HG03095 (cell line): ENCODE results near the gene TRIM41.
A peak's percentile ranks its signal among the peaks of the same experiment; 100 is the strongest.
"Not testable (repeated sequence)": the region's sequence is repeated elsewhere in the genome, so short reads cannot be mapped to it uniquely, and the experiment has no call there.

ENCODE experiments used
- ATAC-seq: cut with Tn5 transposase; IDR thresholded peaks from one replicate; pipeline ENCODE4 v1.9.1; 2021; ENCODE audit warnings: moderate library complexity; ENCODE audit not compliant: unreplicated experiment

TRIM41 gene

DNA sequence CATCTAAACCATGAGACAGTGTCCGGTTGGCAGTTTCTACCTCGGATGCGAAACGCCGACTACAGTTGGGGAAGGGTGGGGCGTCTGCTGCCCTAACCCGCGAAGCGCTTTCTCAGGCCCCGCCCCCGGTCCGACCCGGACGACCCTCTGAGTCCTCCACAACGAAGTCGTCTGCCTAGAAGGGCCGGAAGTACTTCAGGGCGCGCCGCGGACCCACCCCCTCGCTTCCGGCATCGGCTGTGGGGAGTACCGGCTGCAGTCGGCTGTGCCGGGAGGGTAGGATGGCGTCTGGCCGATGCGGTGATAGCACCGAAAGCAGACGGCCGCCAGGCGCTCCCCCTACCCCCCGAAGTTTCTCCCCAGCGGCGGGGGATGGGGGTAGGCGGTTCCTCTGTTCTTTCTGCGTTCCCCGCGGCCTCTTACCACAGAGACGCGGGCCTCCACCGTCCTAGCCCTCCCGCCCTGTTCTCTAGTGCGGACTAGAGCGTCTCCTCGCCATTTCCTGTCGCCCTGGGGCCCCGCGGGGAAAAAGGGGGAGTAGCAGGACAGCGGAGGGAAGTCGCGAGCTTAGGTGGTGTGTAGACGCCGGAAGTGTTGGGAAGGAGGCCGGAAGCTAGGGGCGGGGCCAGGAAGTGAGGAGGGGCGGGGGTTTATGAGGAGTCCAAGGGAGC lies at the start of gene TRIM41:
Gene TRIM41 (plus strand): TSS at position 224 of the 671 bp plus-strand sequence. CDS start 719 bp downstream, outside the sequence.
- peak; percentile 69 for ATAC-seq

DNA sequence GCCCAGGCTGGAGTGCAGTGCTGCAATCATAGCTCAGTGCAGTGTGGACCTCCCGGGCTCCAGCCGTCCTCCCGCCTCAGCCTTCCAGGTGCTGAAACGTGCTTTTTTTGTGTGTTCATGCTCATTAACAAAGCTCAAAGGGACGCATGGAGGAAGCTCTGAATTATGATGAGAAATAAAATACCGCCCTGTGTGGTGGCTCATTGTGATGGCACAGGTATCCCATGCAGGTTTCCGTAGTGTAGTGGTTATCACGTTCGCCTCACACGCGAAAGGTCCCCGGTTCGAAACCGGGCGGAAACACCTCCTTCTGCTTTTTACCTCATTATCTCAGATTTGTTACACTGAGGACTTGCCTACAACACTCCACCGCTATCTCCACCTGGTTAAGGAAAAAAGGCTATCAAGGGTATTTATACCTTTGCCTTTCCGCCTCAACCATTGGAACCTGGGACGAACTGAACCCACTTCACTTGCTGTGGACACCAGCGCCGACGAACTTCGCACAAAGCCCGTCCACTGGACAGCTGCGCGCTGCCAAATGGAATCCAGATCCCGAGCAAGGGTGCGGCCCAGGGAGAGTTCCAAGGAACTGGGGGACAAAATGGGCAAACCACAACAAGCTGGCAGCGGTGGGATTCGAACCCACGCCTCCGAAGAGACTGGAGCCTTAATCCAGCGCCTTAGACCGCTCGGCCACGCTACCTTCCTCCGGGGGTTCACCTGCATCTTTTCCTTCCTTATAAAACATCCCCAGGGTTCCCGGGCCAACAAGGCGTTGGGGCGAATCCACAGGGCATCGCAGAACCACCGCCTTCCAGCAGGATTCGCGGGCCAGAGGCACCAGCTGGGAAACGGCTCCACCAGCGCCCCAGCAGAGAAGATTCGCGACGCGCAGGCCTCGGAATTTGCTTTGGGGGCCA lies 49.4 kb upstream of the TRIM41 start:
- ATAC-seq: no peak

DNA sequence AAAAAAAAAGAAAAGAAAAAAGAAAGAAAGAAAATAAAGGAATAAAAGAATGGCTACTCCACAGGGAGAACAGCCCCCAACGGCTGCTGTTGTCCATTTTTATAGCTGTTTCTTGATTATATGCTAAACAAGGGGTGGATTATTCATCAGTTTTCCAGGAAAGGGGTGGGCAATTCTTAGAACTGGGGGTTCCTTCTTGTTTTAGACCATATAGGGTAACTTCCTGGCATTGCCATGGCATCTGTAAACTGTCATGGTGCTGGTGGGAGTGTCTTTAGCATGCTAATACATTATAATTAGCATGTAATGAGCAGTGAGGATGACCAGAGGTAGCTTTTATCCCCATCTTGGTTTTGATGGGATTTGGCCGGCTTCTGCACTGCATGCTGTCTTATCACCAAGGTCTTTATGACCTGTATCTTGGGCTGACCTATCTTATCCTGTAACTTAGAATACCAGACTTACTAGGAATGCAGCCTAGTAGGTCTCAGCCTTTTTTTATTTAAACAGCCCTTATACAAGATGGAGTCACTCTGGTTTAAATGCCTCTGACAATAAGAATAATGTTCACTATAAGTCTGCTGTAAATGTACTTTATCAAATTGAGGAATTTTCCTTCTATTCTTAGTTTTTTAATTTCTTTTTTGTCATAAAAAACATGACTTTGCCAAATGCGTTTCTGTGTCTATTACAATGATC lies 46.7 kb upstream of the TRIM41 start:
- ATAC-seq: no peak

DNA sequence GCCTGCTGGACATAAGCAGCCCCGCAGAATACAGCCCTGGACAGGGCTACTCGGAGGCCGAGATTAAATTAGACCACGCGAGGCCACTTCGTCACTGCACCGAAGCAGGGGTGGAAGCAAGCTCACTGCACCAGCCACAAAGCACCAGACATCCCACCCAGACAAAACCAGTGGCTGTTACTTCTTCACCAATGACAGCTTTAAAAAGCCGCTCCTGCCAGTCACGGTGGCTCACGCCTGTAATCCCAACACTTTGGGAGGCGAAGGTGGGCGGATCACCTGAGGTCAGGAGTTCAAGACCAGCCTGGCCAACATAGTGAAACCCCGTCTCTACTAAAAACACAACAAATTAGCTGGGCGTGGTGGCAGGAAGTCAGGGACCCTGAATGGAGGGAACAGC lies 45.5 kb upstream of the TRIM41 start:
- ATAC-seq: not testable (repeated sequence)

DNA sequence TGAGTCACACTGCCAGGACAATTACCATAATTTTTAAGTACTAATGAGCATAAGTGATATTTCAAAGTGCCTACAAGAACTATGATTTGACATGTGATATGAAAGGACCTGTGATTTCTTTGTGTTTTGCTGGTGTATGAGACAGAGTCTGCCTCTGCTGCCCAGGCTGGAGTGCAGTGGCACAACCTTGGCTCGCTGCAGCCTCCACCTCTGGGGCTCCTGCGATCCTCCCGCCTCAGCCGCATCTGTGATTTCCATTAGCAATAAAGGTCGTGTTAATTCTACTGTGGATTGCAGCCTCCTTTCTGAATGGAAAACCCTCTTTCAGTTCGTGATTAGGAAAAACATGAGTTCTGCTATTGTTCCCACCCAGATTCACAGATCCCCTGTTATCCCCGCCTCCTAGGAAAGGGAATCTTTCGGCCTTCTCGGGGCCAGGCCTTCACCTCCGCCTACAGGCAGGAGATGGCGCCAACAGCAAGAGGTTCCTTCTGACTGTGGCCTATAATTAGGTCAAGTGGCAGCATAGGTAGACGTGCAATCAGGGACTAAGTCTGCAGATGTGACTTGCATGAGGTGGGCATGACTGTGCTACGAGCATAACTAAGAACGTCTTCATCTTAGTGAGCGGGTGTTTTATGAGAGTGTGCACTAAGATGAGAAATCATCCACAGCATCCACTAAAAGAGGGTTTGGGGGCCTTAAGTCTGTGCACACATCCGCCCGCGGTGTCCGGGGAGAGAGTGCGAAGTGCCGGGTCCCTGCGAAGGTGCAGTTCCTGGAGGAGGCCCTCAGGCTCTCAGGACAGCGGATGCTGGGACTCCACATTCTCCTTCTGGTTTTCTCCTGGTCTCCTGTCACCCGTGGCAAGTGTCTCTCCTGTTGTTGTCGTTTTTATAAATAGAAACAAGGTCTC lies 41.2 kb upstream of the TRIM41 start:
- ATAC-seq: peak; percentile 61

- ATAC-seq: no peak
Observed at GRCh38 chr5:181182651-181183050, 40.4 kb upstream of the TRIM41 start.

DNA sequence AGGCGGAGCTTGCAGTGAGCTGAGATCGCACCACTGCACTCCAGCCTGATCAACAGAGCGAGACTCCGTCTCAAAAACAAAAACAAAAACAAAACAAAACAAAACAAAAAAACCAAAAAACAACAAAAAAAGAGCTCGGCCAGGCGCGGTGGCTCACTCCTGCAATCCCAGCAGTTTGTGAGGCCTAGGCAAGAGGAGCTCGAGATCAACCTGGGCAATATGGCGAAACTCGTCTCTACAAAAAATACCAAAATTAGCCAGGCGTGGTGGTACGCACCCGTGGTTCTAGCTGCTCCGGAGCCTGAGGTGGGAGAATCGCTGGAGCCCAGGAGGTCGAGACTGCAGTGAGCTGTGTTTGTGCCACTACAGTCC lies 38.2 kb upstream of the TRIM41 start:
- ATAC-seq: no peak

DNA sequence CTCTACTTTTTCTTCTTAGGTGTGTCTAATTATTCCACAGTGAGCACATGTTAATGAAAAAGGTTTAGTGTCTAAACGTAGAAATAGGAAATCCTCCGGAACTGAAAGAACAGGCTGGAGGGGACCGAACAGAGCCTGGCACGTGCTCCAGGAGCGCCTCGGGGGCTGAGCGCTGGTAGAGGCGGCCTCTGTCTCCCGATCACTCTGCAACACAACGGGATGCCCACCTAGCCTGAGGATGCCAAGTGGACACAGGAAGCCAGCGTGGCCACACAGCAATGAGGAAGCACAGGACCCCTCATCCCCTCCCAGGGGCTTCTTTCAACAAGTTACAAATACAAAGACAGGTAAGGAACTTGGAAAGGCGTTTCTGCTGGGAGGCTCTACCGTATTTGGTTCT lies 37.5 kb upstream of the TRIM41 start:
- ATAC-seq: no peak

GRCh38 chr5:181186022-181186421 lies 37.1 kb upstream of the TRIM41 start:
- ATAC-seq: no peak

- no peak for ATAC-seq
Observed at GRCh38 chr5:181186986-181187499, 36.0 kb upstream of the TRIM41 start.

DNA sequence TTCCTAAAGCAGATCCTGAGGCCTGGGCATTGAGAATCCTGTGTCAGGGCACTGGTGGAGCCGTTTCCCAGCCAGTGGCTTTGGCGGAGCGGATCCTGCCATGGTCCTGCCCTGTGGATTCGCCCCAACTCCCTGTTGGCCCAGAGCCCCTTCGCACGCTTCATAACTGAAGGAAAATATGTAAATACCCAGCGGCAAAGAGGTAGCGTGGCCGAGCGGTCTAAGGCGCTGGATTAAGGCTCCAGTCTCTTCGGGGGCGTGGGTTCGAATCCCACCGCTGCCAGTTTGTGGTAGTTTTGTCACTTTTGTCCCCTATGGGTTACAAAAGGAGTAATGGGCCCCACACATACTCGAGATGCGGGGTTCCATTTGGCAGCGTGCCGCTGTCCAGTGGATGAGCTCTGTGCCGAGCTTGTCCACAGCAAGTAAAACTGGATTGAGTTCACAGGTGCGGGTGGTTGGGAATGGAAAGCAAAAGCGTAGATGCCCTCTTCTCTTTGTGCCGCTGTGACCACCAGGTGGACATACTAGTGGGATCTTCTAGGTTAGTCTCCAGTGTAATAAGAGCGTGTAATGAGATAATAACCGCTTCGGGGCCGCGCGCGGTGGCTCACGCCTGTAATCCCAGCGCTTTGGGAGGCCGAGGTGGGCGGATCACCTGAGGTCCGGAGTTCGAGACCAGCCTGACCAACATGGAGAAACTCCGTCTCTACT lies 35.4 kb upstream of the TRIM41 start:
- no peak for ATAC-seq

GRCh38 chr5:181188700-181189362 lies 34.2 kb upstream of the TRIM41 start:
- ATAC-seq: no peak

GRCh38 chr5:181189363-181189961 lies 33.6 kb upstream of the TRIM41 start:
- no peak for ATAC-seq

- ATAC-seq: no peak
Observed at GRCh38 chr5:181189962-181190710, 32.9 kb upstream of the TRIM41 start.

GRCh38 chr5:181190711-181191525 lies 32.2 kb upstream of the TRIM41 start:
- ATAC-seq: peak; percentile 11

- ATAC-seq: peak; percentile 53
Observed at GRCh38 chr5:181191526-181192336, 31.4 kb upstream of the TRIM41 start.
